Neural progenitor cell (in vitro differentiated cells): Measurements from ENCODE around the gene SETD2. TPM values are rescaled to one million over a fixed set of nuclear protein-coding genes. Genes with fewer than 3 reads are reported as not detected.

Source experiments
- DNase-seq: peaks from one replicate; pipeline ENCODE4 v3.0.0-alpha.2; 2016; ENCODE audit warnings: low spot score
- H2AFZ ChIP-seq: fragments of 200-600 bp; sonication (generic); replicated peaks from 2 replicates; pipeline ENCODE4 v1.6.1; 2016; ENCODE audit warnings: antibody characterized with exemption
- H3F3A ChIP-seq: fragments of 200-600 bp; sonication (generic); 2 replicates; pipeline ENCODE4 v1.6.1; 2016; ENCODE audit warnings: antibody characterized with exemption, low read depth
- H3K27ac ChIP-seq: fragments of 200-600 bp; sonication (generic); 2 replicates; pipeline ENCODE4 v1.5.1; 2016; ENCODE audit warnings: mild to moderate bottlenecking
- H3K27me3 ChIP-seq: fragments of 200-600 bp; sonication (generic); 2 replicates; pipeline ENCODE4 v1.6.1; 2016; ENCODE audit warnings: mild to moderate bottlenecking, moderate library complexity
- H3K36me3 ChIP-seq: fragments of 200-600 bp; sonication (generic); 2 replicates; pipeline ENCODE4 v1.5.1; 2016
- H3K4me1 ChIP-seq: fragments of 200-600 bp; sonication (generic); 2 replicates; pipeline ENCODE4 v1.6.1; 2016; ENCODE audit warnings: mixed run types
- H3K4me2 ChIP-seq: fragments of 200-600 bp; sonication (generic); 2 replicates; pipeline ENCODE4 v1.6.1; 2016
- H3K4me3 ChIP-seq: fragments of 200-600 bp; sonication (generic); 2 replicates; pipeline ENCODE4 v1.5.1; 2016
- H3K79me2 ChIP-seq: fragments of 200-600 bp; sonication (generic); 2 replicates; pipeline ENCODE4 v1.6.1; 2016; ENCODE audit warnings: low read depth
- H3K9ac ChIP-seq: fragments of 200-600 bp; sonication (generic); 2 replicates; pipeline ENCODE4 v1.6.1; 2016
- H3K9me3 ChIP-seq: fragments of 200-600 bp; sonication (generic); 2 replicates; pipeline ENCODE4 v1.5.1; 2016; ENCODE audit warnings: low read depth
- H4K20me1 ChIP-seq: fragments of 200-600 bp; sonication (generic); 2 replicates; pipeline ENCODE4 v1.6.1; 2016; ENCODE audit warnings: low read depth
- H3K27ac Mint-ChIP-seq: 3 replicates; pipeline ENCODE4 v1.8.0; 2021; ENCODE audit warnings: mixed read lengths
- H3K27me3 Mint-ChIP-seq: 2 replicates; pipeline ENCODE4 v1.8.0; 2022; ENCODE audit warnings: low read depth, mild to moderate bottlenecking, inconsistent platforms, moderate library complexity, mixed read lengths; ENCODE audit not compliant: insufficient read depth
- H3K36me3 Mint-ChIP-seq: 3 replicates; pipeline ENCODE4 v1.8.0; 2021; ENCODE audit warnings: mixed read lengths
- H3K4me1 Mint-ChIP-seq: 3 replicates; pipeline ENCODE4 v1.8.0; 2021; ENCODE audit warnings: mixed read lengths
- H3K4me3 Mint-ChIP-seq: 3 replicates; pipeline ENCODE4 v1.8.0; 2021; ENCODE audit warnings: mild to moderate bottlenecking, moderate library complexity, mixed read lengths
- H3K9me3 Mint-ChIP-seq: 3 replicates; pipeline ENCODE4 v1.8.0; 2020; ENCODE audit warnings: mixed read lengths
- CTCF ChIP-seq: fragments of 200-600 bp; sonication (generic); IDR thresholded peaks from 2 replicates; pipeline ENCODE4 v1.5.1; 2017; ENCODE audit warnings: antibody characterized with exemption, mild to moderate bottlenecking
- EZH2 ChIP-seq: fragments of 200-600 bp; sonication (generic); IDR thresholded peaks from 2 replicates; pipeline ENCODE4 v1.6.1; 2017; ENCODE audit warnings: antibody characterized with exemption, mild to moderate bottlenecking, moderate library complexity
- EZH2phosphoT487 ChIP-seq: fragments of 200-600 bp; sonication (generic); IDR thresholded peaks from 2 replicates; pipeline ENCODE4 v1.6.1; 2017; ENCODE audit warnings: antibody characterized with exemption
- total RNA-seq: library from RNA; depleted of rRNA; stranded (reverse); fragments of >200 nt; gene quantifications from 2 replicates; pipeline ENCODE4 v1.2.3, GENCODE V29; 2015; ENCODE audit warnings: low replicate concordance

Gene SETD2
- total RNA-seq, 1 donor from 2014 or later = 46.0 TPM

DNA sequence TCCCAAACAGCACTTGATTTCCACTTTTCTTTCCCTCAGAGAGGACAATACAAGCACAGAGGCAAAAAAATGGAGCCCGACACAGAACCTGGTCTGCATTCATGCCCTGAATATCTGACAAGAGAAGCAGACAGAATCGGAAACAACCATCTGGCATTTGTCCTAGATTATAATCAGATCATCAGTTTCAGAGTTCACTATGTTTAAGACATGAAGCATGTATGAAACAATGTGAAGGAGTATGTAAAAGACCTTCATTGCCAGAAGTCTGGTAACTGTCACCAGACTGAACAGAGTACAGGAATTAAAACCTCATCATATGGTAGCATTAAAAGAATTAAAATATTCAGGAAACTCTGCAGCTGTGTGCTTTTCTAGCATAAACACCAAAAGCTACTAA, 65.0 kb downstream of the SETD2 start:
- no peak overlapping the region for H3K9ac ChIP-seq
- no peaks in the 10 kb centered on the region for H3K79me2 ChIP-seq
- H4K20me1 ChIP-seq = no peaks in the 10 kb centered on the region
- no peak overlapping the region for H3K4me2 ChIP-seq
- peaks cover 3% of the 10 kb centered on the region for H3F3A ChIP-seq
- no peaks in the 10 kb centered on the region for H3K4me1 ChIP-seq
- no peak overlapping the region for H3K4me3 ChIP-seq
- TF ChIP-seq EZH2phosphoT487 (no peak), CTCF (no peak), EZH2 (no peak)
- H3K36me3 ChIP-seq = peaks cover 11% of the 10 kb centered on the region
- no peaks in the 10 kb centered on the region for H3K4me1 Mint-ChIP-seq
- H3K27ac ChIP-seq = no peak overlapping the region
- no peak overlapping the region for H3K27ac Mint-ChIP-seq
- DNase-seq = no peak
- no peaks in the 10 kb centered on the region for H3K9me3 Mint-ChIP-seq
- peaks cover 16% of the 10 kb centered on the region for H3K36me3 Mint-ChIP-seq
- no peaks in the 10 kb centered on the region for H3K27me3 Mint-ChIP-seq
- no peak overlapping the region for H3K4me3 Mint-ChIP-seq
- no peaks in the 10 kb centered on the region for H3K27me3 ChIP-seq
- H2AFZ ChIP-seq = no peak overlapping the region
- H3K9me3 ChIP-seq = no peaks in the 10 kb centered on the region

GRCh38 chr3:47097864-47098263, 66.0 kb downstream of the SETD2 start:
- H3K27me3 ChIP-seq = no peaks in the 10 kb centered on the region
- Mint-ChIP-seq H3K27me3 (no peaks in the 10 kb centered on the region), H3K36me3 (peaks cover 16% of the 10 kb centered on the region), H3K4me3 (no peak overlapping the region), H3K4me1 (no peaks in the 10 kb centered on the region), H3K27ac (peak overlapping the region; percentile 19), H3K9me3 (no peaks in the 10 kb centered on the region)
- H2AFZ ChIP-seq = no peak overlapping the region
- H3K79me2 ChIP-seq = no peaks in the 10 kb centered on the region
- H3K4me2 ChIP-seq = no peak overlapping the region
- peaks cover 3% of the 10 kb centered on the region for H3F3A ChIP-seq
- H3K36me3 ChIP-seq = peaks cover 11% of the 10 kb centered on the region
- DNase-seq = no peak
- H3K9ac ChIP-seq = no peak overlapping the region
- TF ChIP-seq CTCF = no peak
- TF ChIP-seq EZH2phosphoT487 = no peak
- no peak for TF ChIP-seq EZH2
- no peaks in the 10 kb centered on the region for H3K4me1 ChIP-seq
- H3K4me3 ChIP-seq = no peak overlapping the region
- no peaks in the 10 kb centered on the region for H3K9me3 ChIP-seq
- no peak overlapping the region for H3K27ac ChIP-seq
- no peaks in the 10 kb centered on the region for H4K20me1 ChIP-seq

DNA sequence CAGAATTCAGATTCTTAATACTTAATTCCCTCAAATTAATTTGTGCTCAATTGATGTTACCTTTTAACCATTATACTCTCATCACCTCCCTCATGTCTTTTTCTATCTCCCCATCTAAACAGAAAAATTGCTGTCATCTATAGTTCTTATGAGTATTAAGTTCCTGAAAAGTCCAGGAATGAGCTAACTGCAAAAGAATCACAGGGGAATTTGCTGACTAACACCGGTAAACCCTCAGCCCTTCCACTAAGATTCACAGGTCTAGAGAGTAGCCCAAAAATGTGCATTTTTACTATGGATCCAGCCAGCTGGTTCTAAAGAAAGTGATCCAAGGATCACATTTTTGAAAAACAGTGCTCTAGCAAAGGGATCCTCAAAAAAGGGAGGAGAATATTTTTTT, 67.0 kb downstream of the SETD2 start:
- Mint-ChIP-seq H3K4me1 (no peaks in the 10 kb centered on the region), H3K9me3 (no peaks in the 10 kb centered on the region), H3K36me3 (peaks cover 16% of the 10 kb centered on the region), H3K27me3 (no peaks in the 10 kb centered on the region), H3K4me3 (no peak overlapping the region), H3K27ac (no peak overlapping the region)
- Histone ChIP-seq H2AFZ (no peak overlapping the region), H3K27me3 (no peaks in the 10 kb centered on the region), H3K36me3 (peaks cover 11% of the 10 kb centered on the region), H4K20me1 (no peaks in the 10 kb centered on the region), H3K79me2 (no peaks in the 10 kb centered on the region), H3K9me3 (no peaks in the 10 kb centered on the region), H3K4me1 (no peaks in the 10 kb centered on the region), H3K9ac (no peak overlapping the region), H3K4me3 (no peak overlapping the region), H3K4me2 (no peak overlapping the region), H3K27ac (no peak overlapping the region), H3F3A (peaks cover 3% of the 10 kb centered on the region)
- DNase-seq = no peak
- TF ChIP-seq EZH2 = no peak
- no peak for TF ChIP-seq EZH2phosphoT487
- no peak for TF ChIP-seq CTCF

GRCh38 chr3:47092090-47092489, 71.8 kb downstream of the SETD2 start:
- H2AFZ ChIP-seq = no peak overlapping the region
- H3K9ac ChIP-seq = no peak overlapping the region
- H3K9me3 ChIP-seq = no peaks in the 10 kb centered on the region
- no peak overlapping the region for H3K4me3 ChIP-seq
- H3K4me1 ChIP-seq = no peaks in the 10 kb centered on the region
- H3F3A ChIP-seq = peaks cover 3% of the 10 kb centered on the region
- peaks cover 5% of the 10 kb centered on the region for H3K36me3 ChIP-seq
- Mint-ChIP-seq H3K4me1 (no peaks in the 10 kb centered on the region), H3K27ac (no peak overlapping the region), H3K4me3 (no peak overlapping the region), H3K36me3 (peaks cover 14% of the 10 kb centered on the region), H3K9me3 (no peaks in the 10 kb centered on the region), H3K27me3 (no peaks in the 10 kb centered on the region)
- no peaks in the 10 kb centered on the region for H4K20me1 ChIP-seq
- DNase-seq = no peak
- H3K79me2 ChIP-seq = no peaks in the 10 kb centered on the region
- no peak overlapping the region for H3K4me2 ChIP-seq
- H3K27ac ChIP-seq = no peak overlapping the region
- H3K27me3 ChIP-seq = no peaks in the 10 kb centered on the region
- no peak for TF ChIP-seq CTCF
- no peak for TF ChIP-seq EZH2phosphoT487
- no peak for TF ChIP-seq EZH2
